Measurements from ENCODE around the gene GRWD1.

Gene GRWD1

DNA sequence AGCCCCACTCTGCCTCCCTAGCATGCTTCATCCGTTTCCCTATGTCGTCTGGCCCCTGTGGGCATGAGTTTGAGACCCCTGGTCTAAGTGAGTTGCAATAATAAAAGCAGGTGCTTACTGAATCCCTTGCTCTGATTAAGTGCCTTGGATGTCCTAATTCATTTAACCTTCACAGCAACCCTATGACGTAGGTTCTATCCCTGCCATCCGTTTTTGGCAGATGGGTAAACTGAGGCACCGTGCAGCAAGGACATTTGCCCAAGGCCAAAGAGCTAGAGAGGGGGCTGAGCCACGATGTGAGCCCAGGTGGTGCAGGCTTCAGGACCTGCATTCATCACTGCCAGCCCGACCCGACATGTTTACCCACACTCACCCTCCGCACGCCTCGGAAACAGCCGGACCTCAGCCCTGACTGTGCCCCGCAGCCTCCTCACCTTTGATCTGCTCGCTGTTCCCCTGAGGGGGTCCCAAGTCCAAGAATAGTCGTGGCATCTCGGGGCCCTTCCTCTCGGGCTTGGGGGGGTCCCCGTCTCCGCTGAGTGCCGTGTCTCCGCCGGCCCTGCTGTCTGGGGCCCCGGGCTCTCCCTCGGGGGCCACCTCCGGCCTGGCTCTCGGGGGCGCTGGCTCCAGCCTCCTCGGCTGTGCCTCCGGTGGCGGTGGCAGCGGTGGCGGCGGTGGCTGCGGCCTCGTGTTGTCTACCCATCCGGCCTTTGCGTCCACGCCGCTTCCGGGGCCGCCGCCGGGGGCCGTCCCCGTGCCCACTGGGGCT, 51.4 kb downstream of the GRWD1 start:
- no peaks in the 10 kb centered on the region for H3K27me3 ChIP-seq (ENCODE audit: control insufficient read depth, insufficient read depth, low read length)

DNA sequence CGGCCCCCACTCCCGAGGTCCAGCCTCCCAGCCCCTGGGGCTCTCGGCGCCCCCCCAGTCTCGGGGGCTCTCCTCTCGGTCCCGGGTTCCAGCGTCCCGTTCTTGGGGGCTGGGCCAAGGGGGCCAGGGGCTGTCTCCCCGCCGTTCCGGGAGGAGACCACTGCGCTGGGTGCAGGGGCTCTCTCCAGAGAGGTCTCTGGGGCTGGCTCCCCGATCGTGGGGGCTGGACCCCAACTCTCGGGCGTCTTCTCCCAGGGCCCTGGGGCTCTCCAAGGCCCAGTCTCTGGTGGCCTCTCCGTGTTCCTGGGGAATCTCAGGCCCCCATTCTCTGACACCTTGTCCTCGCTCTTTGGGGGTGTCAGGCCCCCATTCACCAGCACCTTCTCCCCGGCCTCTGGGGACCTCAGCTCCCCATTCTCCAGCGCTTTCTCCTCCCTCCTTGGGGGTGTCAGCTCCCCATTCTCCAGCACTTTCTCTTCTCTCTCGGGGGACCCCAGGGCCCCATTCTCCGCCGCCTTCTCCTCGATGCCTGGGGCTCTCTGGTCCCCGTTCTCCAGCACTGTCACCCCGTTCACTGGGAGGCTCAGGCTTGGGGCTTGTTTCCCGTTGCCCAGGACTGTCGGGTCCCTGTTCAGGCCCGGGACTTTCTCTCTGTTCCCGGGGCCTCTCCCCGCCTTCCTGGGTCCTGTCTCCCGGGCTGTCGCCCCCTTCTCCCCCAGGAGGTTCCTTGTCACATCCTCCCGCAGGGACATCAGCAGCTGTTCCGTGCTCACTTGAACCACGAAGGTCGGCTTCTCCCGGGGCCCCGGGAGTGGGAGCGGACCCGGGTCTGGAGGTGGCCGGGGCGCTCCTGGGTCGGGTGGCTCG, 52.2 kb downstream of the GRWD1 start:
- Histone ChIP-seq H3K9me3 (ENCODE audit: control insufficient read depth, low read length) (no peaks in the 10 kb centered on the region), H3K27me3 (ENCODE audit: control insufficient read depth, insufficient read depth, low read length) (no peaks in the 10 kb centered on the region), H3K4me3 (ENCODE audit: low read depth, low read length) (no peak overlapping the region), H2AFZ (no peak overlapping the region), H3K4me2 (ENCODE audit: low read length) (no peak overlapping the region), H3K79me2 (no peaks in the 10 kb centered on the region), H3K27ac (no peak overlapping the region), H3K36me3 (ENCODE audit: control insufficient read depth, insufficient read depth, low read length) (no peaks in the 10 kb centered on the region), H3K9ac (no peak overlapping the region), H3K4me1 (no peaks in the 10 kb centered on the region)
- TF ChIP-seq, protein P1, sequence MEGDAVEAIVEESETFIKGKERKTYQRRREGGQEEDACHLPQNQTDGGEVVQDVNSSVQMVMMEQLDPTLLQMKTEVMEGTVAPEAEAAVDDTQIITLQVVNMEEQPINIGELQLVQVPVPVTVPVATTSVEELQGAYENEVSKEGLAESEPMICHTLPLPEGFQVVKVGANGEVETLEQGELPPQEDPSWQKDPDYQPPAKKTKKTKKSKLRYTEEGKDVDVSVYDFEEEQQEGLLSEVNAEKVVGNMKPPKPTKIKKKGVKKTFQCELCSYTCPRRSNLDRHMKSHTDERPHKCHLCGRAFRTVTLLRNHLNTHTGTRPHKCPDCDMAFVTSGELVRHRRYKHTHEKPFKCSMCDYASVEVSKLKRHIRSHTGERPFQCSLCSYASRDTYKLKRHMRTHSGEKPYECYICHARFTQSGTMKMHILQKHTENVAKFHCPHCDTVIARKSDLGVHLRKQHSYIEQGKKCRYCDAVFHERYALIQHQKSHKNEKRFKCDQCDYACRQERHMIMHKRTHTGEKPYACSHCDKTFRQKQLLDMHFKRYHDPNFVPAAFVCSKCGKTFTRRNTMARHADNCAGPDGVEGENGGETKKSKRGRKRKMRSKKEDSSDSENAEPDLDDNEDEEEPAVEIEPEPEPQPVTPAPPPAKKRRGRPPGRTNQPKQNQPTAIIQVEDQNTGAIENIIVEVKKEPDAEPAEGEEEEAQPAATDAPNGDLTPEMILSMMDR (IDR thresholded peaks at IDR 0.05) = no peak

More for the DNA sequence above, 51.4 kb downstream of the GRWD1 start:
- Histone ChIP-seq H3K27ac (no peak overlapping the region), H3K9me3 (ENCODE audit: control insufficient read depth, low read length) (no peaks in the 10 kb centered on the region), H3K36me3 (ENCODE audit: control insufficient read depth, insufficient read depth, low read length) (no peaks in the 10 kb centered on the region), H3K4me1 (no peaks in the 10 kb centered on the region), H3K9ac (no peak overlapping the region), H3K4me3 (ENCODE audit: low read depth, low read length) (no peak overlapping the region), H2AFZ (no peak overlapping the region), H3K4me2 (ENCODE audit: low read length) (no peak overlapping the region), H3K79me2 (no peaks in the 10 kb centered on the region)
- TF ChIP-seq, protein P1 (IDR thresholded peaks at IDR 0.05) = no peak

DNA sequence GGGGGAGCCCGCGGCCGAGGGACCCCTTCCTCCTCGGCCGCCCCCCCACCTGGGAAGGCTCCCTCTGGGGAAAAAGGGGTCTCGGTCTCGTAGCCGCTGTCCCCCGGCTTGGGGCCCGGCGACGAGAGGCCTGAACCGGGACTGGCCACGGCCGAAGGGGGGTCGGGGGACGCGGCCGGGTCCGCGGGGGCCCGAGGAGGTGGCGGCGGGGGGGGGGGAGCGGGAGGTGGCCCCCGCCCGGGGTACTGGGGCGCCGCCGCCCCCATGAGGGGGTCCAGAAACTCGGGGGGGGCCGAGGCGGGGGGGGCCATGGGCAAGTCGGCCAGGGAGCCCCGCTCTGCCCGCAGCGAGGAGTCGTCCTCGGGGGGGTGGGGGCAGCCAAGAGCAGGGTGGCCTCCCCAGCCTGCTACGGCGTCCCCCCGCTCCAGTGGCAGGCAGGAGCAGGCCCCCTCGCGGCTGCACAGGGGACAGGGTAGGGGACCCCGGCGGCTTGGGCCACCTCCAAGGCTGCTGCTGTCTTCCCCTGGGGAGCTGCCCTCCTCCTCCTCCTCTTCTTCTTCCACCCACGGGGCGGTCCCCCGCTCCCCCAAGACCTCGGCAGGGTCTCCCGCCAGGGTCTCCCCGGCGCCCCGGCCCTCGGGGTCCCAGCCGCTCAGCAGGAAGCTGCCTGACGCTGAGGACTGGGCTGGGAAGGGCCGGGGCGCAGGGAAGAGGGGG, 53.0 kb downstream of the GRWD1 start:
- Histone ChIP-seq H3K4me3 (ENCODE audit: low read depth, low read length) (no peak overlapping the region), H2AFZ (no peak overlapping the region), H3K27me3 (ENCODE audit: control insufficient read depth, insufficient read depth, low read length) (no peaks in the 10 kb centered on the region), H3K36me3 (ENCODE audit: control insufficient read depth, insufficient read depth, low read length) (no peaks in the 10 kb centered on the region), H3K9ac (no peak overlapping the region), H3K4me1 (no peaks in the 10 kb centered on the region), H3K4me2 (ENCODE audit: low read length) (no peak overlapping the region), H3K9me3 (ENCODE audit: control insufficient read depth, low read length) (no peaks in the 10 kb centered on the region), H3K27ac (no peak overlapping the region), H3K79me2 (no peaks in the 10 kb centered on the region)
- TF ChIP-seq, protein P1 (IDR thresholded peaks at IDR 0.05) = no peak

DNA sequence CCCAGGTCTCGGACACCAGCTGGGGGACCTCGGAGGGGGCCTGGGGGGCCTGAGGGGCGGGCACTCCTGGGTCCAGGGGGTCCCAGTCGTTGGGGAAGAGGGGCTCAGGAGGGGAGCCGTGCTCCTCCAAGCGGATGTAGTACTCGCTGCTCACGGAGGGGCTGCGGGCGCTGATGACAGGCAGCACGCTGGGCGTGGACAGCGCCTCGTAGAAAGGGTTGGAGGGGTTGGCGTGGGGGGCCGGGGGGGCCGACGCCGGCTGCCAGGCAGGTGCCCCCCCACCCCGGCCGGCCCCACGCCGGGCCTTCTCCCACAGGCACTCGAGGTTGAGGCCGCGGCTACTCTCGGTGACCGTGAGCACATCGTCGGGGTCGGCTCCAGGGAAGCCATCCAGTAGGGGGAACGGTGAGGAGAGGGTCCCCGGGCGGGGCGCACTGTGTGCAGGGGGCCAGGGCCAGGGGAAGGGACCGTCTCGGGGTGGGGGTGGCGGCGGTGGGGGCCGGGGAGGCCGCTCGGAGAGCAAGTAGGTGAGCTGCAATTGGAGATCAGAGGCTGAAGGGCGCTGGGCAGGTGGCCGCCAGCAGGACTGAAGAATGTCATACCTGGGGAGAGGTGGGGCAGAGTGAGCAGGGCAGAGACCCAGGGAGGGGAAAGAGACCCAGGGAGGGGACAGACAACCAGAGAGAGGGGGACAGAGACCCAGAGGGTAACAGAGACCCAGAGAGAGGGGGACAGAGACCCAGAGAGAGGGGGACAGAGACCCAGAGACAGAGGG, 53.7 kb downstream of the GRWD1 start:
- H3K4me2 ChIP-seq (ENCODE audit: low read length) = no peak overlapping the region
- H3K9me3 ChIP-seq (ENCODE audit: control insufficient read depth, low read length) = no peaks in the 10 kb centered on the region
- H3K4me1 ChIP-seq = no peaks in the 10 kb centered on the region
- H2AFZ ChIP-seq = no peak overlapping the region
- H3K79me2 ChIP-seq = no peaks in the 10 kb centered on the region
- H3K9ac ChIP-seq = no peak overlapping the region
- H3K4me3 ChIP-seq (ENCODE audit: low read depth, low read length) = no peak overlapping the region
- H3K27me3 ChIP-seq (ENCODE audit: control insufficient read depth, insufficient read depth, low read length) = no peaks in the 10 kb centered on the region
- H3K36me3 ChIP-seq (ENCODE audit: control insufficient read depth, insufficient read depth, low read length) = no peaks in the 10 kb centered on the region
- H3K27ac ChIP-seq = no peak overlapping the region
- TF ChIP-seq, protein P1 (IDR thresholded peaks at IDR 0.05) = no peak

Measured in parathyroid adenoma (tissue), 2 donors.